ENCODE data around the gene ERBIN.

Gene ERBIN

DNA sequence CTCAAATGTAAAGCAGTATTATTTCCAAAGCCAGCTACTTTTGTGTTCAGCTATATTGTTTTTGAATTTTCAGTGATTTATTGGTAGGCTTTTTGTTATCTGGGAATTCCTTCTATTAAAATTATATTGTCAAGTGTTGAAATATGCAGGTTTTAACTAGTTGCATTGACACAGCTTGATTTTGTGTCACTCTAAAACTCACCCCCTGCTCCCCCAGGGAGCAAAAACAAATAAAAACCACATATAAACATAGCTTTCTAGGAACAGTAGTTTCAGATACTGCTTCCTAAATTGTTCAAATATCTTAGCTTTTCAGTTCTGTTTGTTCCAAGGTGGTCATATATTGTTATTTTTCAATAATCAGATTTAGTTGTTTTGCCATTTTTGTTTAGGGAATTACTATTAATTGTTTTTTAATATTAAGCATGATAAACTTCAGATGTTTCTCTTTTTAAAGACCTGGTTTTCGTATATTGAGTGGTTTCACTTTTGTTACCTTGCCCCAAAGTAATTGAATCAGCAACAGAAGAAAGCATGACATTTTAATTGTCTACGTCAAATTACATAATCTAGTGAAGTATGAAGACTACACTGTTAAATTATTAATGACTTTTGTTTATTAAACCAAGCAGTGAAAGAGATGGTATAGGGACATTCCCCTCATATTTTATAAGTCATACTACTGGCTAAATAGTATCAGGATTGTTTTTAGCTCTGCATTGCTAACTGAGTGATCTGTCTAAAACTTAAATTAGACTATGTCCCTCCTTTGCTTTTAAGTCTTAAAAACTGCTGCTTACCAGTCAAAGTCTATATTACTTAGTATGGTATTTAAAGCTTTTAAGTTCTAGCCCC is 43.4 kb downstream of the ERBIN start:
- no peak for TF ChIP-seq GATA3 (IDR thresholded peaks at IDR 0.05; ENCODE audit: low read depth, low read length)
- no peak for TF ChIP-seq GATA2 (IDR thresholded peaks at IDR 0.05; ENCODE audit: low read depth, low read length)

DNA sequence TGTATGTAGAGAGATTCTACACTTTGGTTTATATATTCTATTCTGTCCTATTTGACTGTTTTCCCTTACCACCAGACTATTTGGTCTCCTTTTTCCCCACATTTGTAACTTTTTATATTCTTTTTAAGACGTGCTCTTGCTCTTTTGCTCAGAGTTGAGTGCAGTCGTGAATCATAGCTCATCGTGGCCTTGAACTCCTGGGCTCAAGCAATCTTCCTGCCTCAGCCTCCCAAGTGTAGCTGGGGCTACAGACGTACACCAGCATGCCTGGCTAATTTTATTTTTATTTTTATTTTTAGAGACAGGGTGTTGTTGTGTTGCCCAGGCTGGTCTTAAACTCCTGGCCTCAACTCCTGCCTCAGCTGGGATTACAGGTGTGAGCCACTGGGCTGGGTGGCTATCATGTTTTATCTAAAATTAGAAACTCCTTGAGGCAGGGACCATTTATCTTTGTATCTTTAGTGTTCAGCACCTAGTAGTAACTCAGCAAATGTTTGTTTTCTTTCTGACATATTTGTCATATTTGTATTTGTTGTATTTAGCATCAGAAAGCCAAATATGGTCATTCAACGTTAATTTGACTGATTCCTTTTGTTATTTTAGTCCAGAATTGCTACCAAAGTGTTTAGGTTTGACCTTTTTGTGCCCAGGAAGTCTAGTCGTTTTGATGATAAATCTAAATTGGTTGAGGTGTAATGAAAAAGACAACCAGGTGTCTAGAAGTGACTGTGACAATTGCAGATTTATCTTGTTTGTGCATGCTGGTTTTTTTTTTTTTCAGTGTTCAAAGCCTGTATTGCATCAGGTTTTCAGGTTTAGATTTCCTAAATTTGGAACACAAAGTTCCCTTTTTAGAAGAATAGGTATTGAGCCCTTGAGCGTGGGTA is 44.3 kb downstream of the ERBIN start:
- no peak for TF ChIP-seq GATA3 (IDR thresholded peaks at IDR 0.05; ENCODE audit: low read depth, low read length)
- no peak for TF ChIP-seq GATA2 (IDR thresholded peaks at IDR 0.05; ENCODE audit: low read depth, low read length)

GRCh38 chr5:65971643-65972042 is 45.3 kb downstream of the ERBIN start:
- no peak for TF ChIP-seq GATA3 (IDR thresholded peaks at IDR 0.05; ENCODE audit: low read depth, low read length)
- TF ChIP-seq GATA2 (IDR thresholded peaks at IDR 0.05; ENCODE audit: low read depth, low read length) = no peak

GRCh38 chr5:65978251-65978650 is 51.9 kb downstream of the ERBIN start:
- TF ChIP-seq GATA2 (IDR thresholded peaks at IDR 0.05; ENCODE audit: low read depth, low read length) (no peak), GATA3 (IDR thresholded peaks at IDR 0.05; ENCODE audit: low read depth, low read length) (no peak)

GRCh38 chr5:65981548-65981947 is 55.2 kb downstream of the ERBIN start:
- no peak for TF ChIP-seq GATA2 (IDR thresholded peaks at IDR 0.05; ENCODE audit: low read depth, low read length)
- TF ChIP-seq GATA3 (IDR thresholded peaks at IDR 0.05; ENCODE audit: low read depth, low read length) = no peak

DNA sequence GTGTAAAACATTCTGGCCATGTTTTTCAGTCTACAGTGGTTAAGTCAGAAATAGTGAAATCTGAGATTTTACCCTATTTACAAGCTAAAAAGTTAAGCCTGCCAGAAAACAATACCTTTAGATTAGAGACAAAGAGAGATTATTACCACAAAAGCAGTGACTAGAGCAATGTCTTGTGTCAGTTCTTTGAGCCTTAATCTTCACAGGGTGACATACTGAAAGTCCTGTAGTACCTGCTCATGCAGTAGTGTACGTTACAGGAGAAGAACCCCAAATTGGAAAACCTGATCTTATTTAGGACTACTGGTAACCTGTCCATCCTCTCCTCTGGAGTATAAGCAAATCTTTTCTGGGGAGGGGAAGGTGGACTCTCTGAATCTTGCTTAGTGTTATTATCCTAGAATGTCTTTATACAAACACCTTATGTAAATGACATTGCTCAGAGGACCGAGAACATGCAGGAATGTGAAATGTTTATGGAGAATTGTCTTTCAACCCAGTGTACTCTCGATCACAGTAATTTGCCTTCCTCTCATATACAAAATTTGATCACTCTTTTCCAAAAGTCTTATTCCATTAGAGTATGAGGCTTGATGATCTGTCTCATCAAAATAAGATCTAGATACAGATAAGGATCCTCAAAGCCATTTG is 55.7 kb downstream of the ERBIN start:
- TF ChIP-seq GATA3 (IDR thresholded peaks at IDR 0.05; ENCODE audit: low read depth, low read length) (no peak), GATA2 (IDR thresholded peaks at IDR 0.05; ENCODE audit: low read depth, low read length) (no peak)

DNA sequence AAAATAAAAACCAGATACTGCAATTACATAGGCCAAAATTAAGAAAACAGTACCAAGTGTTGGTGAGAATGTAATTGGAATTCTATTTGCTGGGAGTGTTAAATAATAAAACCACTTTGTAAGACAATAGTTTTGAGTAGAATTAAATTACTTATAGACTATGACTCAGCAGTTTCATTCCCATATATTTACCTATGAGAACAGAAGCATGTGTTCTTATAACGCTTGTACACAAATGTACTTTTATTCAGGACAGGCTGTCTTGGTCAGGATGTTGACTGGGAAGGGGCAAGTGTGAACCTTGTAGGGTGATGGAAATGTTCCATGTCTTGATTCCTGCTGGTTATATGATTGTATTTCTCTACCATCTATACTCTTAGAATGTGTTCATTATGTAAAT is 56.3 kb downstream of the ERBIN start:
- TF ChIP-seq GATA3 (IDR thresholded peaks at IDR 0.05; ENCODE audit: low read depth, low read length) (no peak), GATA2 (IDR thresholded peaks at IDR 0.05; ENCODE audit: low read depth, low read length) (no peak)

DNA sequence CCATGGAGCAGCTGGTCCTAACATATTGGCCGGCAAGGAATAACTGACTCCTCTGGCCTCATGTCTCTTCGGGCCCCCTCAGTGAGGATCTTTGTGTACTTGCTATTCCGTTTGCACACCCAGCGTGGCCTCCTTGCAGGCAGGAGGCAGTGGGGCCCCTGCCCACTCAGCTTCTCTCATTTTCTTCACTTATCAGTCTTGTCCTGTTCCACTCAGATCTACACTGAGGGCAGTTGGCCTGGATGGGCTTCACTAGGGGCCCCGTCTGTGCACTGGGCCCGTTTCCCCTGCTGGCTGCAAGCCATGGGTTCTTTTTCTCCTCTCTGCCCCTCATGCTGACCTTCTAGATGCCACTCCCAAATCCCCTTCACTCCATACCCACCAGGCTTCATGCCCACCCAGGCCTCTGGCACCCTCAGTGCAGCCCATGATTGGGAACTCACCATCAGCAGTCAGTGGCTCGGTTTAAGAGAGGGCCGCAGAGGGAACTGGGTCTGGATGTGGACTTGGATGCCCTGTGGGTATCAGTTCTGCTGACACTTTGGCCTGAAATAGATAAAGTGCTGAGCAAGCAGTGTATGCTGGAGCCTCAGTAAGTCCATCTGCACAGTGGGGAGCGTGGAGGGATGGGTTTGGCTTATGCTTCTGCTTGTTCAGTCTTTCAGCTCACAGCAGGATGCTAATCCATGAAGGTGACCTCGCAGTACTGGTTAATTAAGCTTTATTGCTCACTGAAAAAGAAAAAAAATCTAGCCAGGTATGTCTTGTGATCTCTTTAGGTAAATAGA is 57.9 kb downstream of the ERBIN start:
- TF ChIP-seq GATA2 (IDR thresholded peaks at IDR 0.05; ENCODE audit: low read depth, low read length) (no peak), GATA3 (IDR thresholded peaks at IDR 0.05; ENCODE audit: low read depth, low read length) (no peak)

DNA sequence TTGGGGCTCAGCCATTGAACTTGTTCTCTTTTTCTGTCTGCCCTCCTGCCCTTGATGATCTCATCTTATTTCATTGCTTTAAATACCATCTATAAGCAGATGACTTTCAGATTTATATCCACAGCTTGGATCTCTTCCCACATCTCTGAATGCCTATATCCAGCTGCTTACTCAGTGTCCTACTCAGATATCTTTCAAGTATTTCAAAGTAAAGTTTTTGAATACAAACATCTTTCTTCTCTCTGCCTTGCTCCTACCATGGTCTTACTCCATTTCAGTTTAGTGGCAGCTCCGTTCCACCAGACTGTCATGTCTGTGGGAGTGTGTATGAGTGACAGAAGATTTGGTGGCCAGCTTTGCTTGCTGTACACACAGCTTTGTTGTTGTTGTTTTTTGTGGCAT is 59.7 kb downstream of the ERBIN start:
- TF ChIP-seq GATA3 (IDR thresholded peaks at IDR 0.05; ENCODE audit: low read depth, low read length) (no peak), GATA2 (IDR thresholded peaks at IDR 0.05; ENCODE audit: low read depth, low read length) (no peak)

DNA sequence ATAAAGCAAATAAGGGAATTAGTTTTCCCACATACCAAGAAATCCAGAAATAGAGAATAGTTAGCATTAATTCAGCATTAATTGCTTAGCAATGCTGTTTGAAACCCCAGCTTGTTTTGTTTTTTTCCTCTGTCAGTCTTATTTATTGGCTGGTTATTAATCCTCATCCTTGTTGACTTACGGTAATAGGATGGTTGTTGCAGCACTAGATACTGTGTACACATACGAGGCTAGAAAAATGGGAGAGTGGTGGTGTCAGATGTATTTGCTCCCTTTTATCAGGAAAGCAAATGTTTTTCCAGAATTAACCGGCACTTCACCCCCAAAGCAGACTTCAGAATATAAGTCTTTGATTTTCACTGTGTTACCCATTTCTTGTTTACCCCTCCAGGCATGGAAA is 60.4 kb downstream of the ERBIN start:
- no peak for TF ChIP-seq GATA2 (IDR thresholded peaks at IDR 0.05; ENCODE audit: low read depth, low read length)
- TF ChIP-seq GATA3 (IDR thresholded peaks at IDR 0.05; ENCODE audit: low read depth, low read length) = no peak

GRCh38 chr5:65987982-65988381 is 61.6 kb downstream of the ERBIN start:
- TF ChIP-seq GATA2 (IDR thresholded peaks at IDR 0.05; ENCODE audit: low read depth, low read length) (no peak), GATA3 (IDR thresholded peaks at IDR 0.05; ENCODE audit: low read depth, low read length) (no peak)

GRCh38 chr5:65989158-65989557 is 62.8 kb downstream of the ERBIN start:
- TF ChIP-seq GATA2 (IDR thresholded peaks at IDR 0.05; ENCODE audit: low read depth, low read length) (no peak), GATA3 (IDR thresholded peaks at IDR 0.05; ENCODE audit: low read depth, low read length) (no peak)

DNA sequence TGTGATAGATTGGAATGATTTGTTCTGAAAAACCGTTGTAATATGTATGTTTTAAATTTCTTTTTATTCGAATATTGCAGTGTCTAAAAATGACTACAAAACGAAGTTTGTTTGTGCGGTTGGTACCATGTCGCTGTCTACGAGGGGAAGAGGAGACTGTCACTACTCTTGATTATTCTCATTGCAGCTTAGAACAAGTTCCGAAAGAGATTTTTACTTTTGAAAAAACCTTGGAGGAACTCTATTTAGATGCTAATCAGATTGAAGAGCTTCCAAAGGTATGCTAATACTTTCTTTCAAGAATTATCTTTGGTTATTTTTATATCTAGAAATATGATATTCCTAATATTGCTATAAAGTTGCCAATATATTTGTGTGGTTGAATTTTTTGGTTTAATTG is 66.3 kb downstream of the ERBIN start:
- TF ChIP-seq GATA2 (IDR thresholded peaks at IDR 0.05; ENCODE audit: low read depth, low read length) (no peak), GATA3 (IDR thresholded peaks at IDR 0.05; ENCODE audit: low read depth, low read length) (no peak)

All from SH-SY5Y (cell line).